SK-N-SH (cell line): ENCODE results near the gene FBLIM1. TPM values are rescaled to one million over a fixed set of nuclear protein-coding genes. Genes with fewer than 3 reads are reported as not detected.
A peak's percentile ranks its signal among the peaks of the same experiment; 100 is the strongest.

Source experiments
- CTCF ChIA-PET: fragments of 300-600, 350-600 bp; formaldehyde crosslinking; extraction: SDS; loops from one replicate; lab custom pipeline; 2021; lab: Yijun Ruan, JAX
- POLR2A ChIA-PET: fragments of 350-600 bp; sonication (Branson Sonifier 250); formaldehyde crosslinking; extraction: SDS; loops from one replicate; lab custom pipeline; 2020; ENCODE audit warnings: antibody characterized with exemption, inconsistent platforms; lab: Yijun Ruan, JAX
- DNase-seq: peaks from one replicate; pipeline ENCODE4 v3.0.0; 2012
- H2AFZ ChIP-seq: fragments of 200-600 bp; sonication (generic); 2 replicates; pipeline ENCODE4 v1.8.1; 2016; ENCODE audit warnings: antibody characterized with exemption, mild to moderate bottlenecking, low read depth
- H3F3A ChIP-seq: fragments of 200-600 bp; sonication (generic); replicated peaks from 2 replicates; pipeline ENCODE3; 2016; ENCODE audit warnings: antibody characterized with exemption, mild to moderate bottlenecking; ENCODE audit not compliant: insufficient read depth
- H3K27ac ChIP-seq, 2 experiments: fragments of 200-500 bp in 1 of 2; fragments of 200-600 bp in 1 of 2; sonication (Bioruptor generic) in 1 of 2; sonication (generic), shearing (Covaris generic) in 1 of 2; 2 replicates each; pipeline versions ENCODE4 v1.5.1 to v1.6.1; 2014 to 2016; ENCODE audit warnings: low read depth in 2 of 2, inconsistent platforms in 1 of 2, low read length in 1 of 2, mild to moderate bottlenecking in 1 of 2, mixed read lengths in 1 of 2
- H3K27me3 ChIP-seq: fragments of 200-600 bp; sonication (generic), shearing (Covaris generic); 2 replicates; pipeline ENCODE4 v1.6.1; 2016; ENCODE audit warnings: mixed run types; ENCODE audit not compliant: insufficient read depth
- H3K36me3 ChIP-seq, 2 experiments: fragments of 200-500 bp in 1 of 2; fragments of 200-600 bp in 1 of 2; sonication (Bioruptor generic) in 1 of 2; sonication (generic) in 1 of 2; replicated peaks in 1 of 2; 2 replicates each; pipeline versions ENCODE3 to v1.5.1; 2014 to 2016; ENCODE audit warnings: low read length in 1 of 2, mild to moderate bottlenecking in 1 of 2; ENCODE audit not compliant: insufficient read depth in 2 of 2, control insufficient read depth in 1 of 2
- H3K4me1 ChIP-seq, 2 experiments: fragments of 200-500 bp in 1 of 2; fragments of 200-600 bp in 1 of 2; sonication (Bioruptor generic) in 1 of 2; sonication (generic), shearing (Covaris generic) in 1 of 2; 2 replicates each; pipeline versions ENCODE4 v1.5.1 to v1.6.1; 2014 to 2016; ENCODE audit warnings: low read depth in 1 of 2, low read length in 1 of 2, mixed run types in 1 of 2; ENCODE audit not compliant: insufficient read depth in 2 of 2, control insufficient read depth in 1 of 2
- H3K4me2 ChIP-seq: fragments of 200-600 bp; sonication (generic), shearing (Covaris generic); 2 replicates; pipeline ENCODE4 v1.6.1; 2017; ENCODE audit warnings: mixed run types
- H3K4me3 ChIP-seq, 2 experiments: fragments of 200-500 bp in 1 of 2; fragments of 200-600 bp in 1 of 2; sonication (Bioruptor generic) in 1 of 2; sonication (generic), shearing (Covaris generic) in 1 of 2; 2 replicates each; pipeline versions ENCODE4 v1.5.1 to v1.8.1; 2014 to 2016; ENCODE audit warnings: low read depth in 2 of 2, inconsistent platforms in 1 of 2, low read length in 1 of 2, mild to moderate bottlenecking in 1 of 2, mixed read lengths in 1 of 2, moderate library complexity in 1 of 2
- H3K79me2 ChIP-seq: fragments of 200-600 bp; sonication (generic); 2 replicates; pipeline ENCODE4 v1.8.1; 2017; ENCODE audit warnings: mild to moderate bottlenecking; ENCODE audit not compliant: insufficient read depth
- H3K9ac ChIP-seq: fragments of 200-600 bp; sonication (generic); 2 replicates; pipeline ENCODE4 v1.6.1; 2017; ENCODE audit warnings: mixed run types
- H3K9me2 ChIP-seq: fragments of 200-600 bp; sonication (generic); 2 replicates; pipeline ENCODE4 v1.6.1; 2017; ENCODE audit warnings: mixed run types
- H3K9me3 ChIP-seq: fragments of 200-600 bp; sonication (generic); 2 replicates; pipeline ENCODE4 v1.6.1; 2017; ENCODE audit warnings: mixed run types, mild to moderate bottlenecking, moderate library complexity
- H4K20me1 ChIP-seq: fragments of 200-600 bp; sonication (generic); 2 replicates; pipeline ENCODE4 v1.6.1; 2017; ENCODE audit warnings: mild to moderate bottlenecking, mixed run types; ENCODE audit not compliant: insufficient read depth
- CHD2 ChIP-seq: fragments of 150-350 bp; IDR thresholded peaks from 2 replicates; pipeline ENCODE4 v1.6.1; 2018; ENCODE audit warnings: low read length; ENCODE audit not compliant: partially characterized antibody
- EP300 ChIP-seq, 2 experiments: IDR thresholded peaks; 2 replicates each; pipeline versions ENCODE4 v1.4.0 to v1.6.1; 2012; ENCODE audit warnings: borderline replicate concordance in 1 of 2, low read depth in 1 of 2, low read length in 1 of 2
- FOXM1 ChIP-seq: IDR thresholded peaks from 2 replicates; pipeline ENCODE4 v1.4.0; 2012; ENCODE audit warnings: low read depth, mild to moderate bottlenecking
- GATA2 ChIP-seq: sonication (generic); formaldehyde crosslinking; IDR thresholded peaks from 2 replicates; pipeline ENCODE4 v1.5.0; 2020; ENCODE audit warnings: mild to moderate bottlenecking, missing genetic modification reagents
- IRF3 ChIP-seq: fragments of 150-350 bp; IDR thresholded peaks from 2 replicates; pipeline ENCODE4 v1.6.1; 2016; ENCODE audit warnings: mild to moderate bottlenecking, low read depth, low read length
- MXI1 ChIP-seq: IDR thresholded peaks from 2 replicates; pipeline ENCODE4 v1.6.1; 2012; ENCODE audit warnings: mild to moderate bottlenecking, low read depth, low read length, improper control_type of control experiment
- RCOR1 ChIP-seq: fragments of 150-350 bp; IDR thresholded peaks from 2 replicates; pipeline ENCODE4 v1.6.1; 2017; ENCODE audit warnings: antibody characterized with exemption, low read length
- RXRA ChIP-seq: IDR thresholded peaks from 2 replicates; pipeline ENCODE4 v1.4.0; 2012; ENCODE audit warnings: low read depth, mild to moderate bottlenecking, borderline replicate concordance
- TAF1 ChIP-seq: IDR thresholded peaks from 2 replicates; pipeline ENCODE4 v1.6.1; 2012; ENCODE audit warnings: low read depth, mild to moderate bottlenecking, low read length, moderate library complexity, borderline replicate concordance
- TEAD4 ChIP-seq: IDR thresholded peaks from 2 replicates; pipeline ENCODE4 v1.4.0; 2012; ENCODE audit warnings: mild to moderate bottlenecking, borderline replicate concordance; ENCODE audit not compliant: insufficient read depth
- USF2 ChIP-seq: fragments of 150-350 bp; IDR thresholded peaks from 2 replicates; pipeline ENCODE4 v1.6.1; 2017; ENCODE audit warnings: antibody characterized with exemption, low read length, low read depth, borderline replicate concordance
- ZBTB33 ChIP-seq: IDR thresholded peaks from 2 replicates; pipeline ENCODE4 v1.4.0; 2012; ENCODE audit warnings: low read depth, borderline replicate concordance
- WGBS: methylation state at CpG from one replicate; pipeline ENCODE4 v1.1.6; 2017; ENCODE audit warnings: low lambda C conversion rate; 5-methylcytosine and 5-hydroxymethylcytosine counted together
- polyA plus RNA-seq, 3 experiments: library from polyadenylated mRNA; depleted of rRNA; stranded (reverse); fragments of >200 nt; gene quantifications; 2 replicates each; pipeline ENCODE4 v1.2.3, GENCODE V29; 2012

Gene FBLIM1
- polyA plus RNA-seq, 1 of the 3 experiments (the other 2 are of a cell fraction), result 89.8 TPM

GRCh38 chr1:15761366-15762128 lies 3.0 kb downstream of the FBLIM1 start:
- peak; percentile 80 for DNase-seq
- peaks cover 34% of the 10 kb centered on the region for H4K20me1 ChIP-seq
- H3K4me1 ChIP-seq, result peaks cover 28 to 39% of the 10 kb centered on the region in 2 experiments
- no peaks in the 10 kb centered on the region for H3K27me3 ChIP-seq
- H2AFZ ChIP-seq, result no peak overlapping the region
- peaks cover 7 to 10% of the 10 kb centered on the region in 2 experiments for H3K36me3 ChIP-seq
- ChIA-PET POLR2A (no interaction called here), CTCF (interaction anchor here (1.0 to 4.9 kb wide), 4 partner anchors 24 to 257 kb away, joined by 3 to 18 read pairs (median 3); no protein-coding TSS in a partner anchor)
- H3K27ac ChIP-seq, result peak overlapping the region; percentile 70 to 84; a peak in 3 of 4 replicates
- peak overlapping the region; percentile 97; the same call in 1 of the 2 replicates for H3K9ac ChIP-seq
- WGBS, result 75% methylated on average over 8 of the region's 8 CpGs
- H3K9me3 ChIP-seq, result no peaks in the 10 kb centered on the region
- no peaks in the 10 kb centered on the region for H3K9me2 ChIP-seq
- TF ChIP-seq RXRA, result no peak
- peak; percentile 79 for TF ChIP-seq RCOR1
- peak; percentile 83 for TF ChIP-seq MXI1
- no peak for TF ChIP-seq ZBTB33
- no peak for TF ChIP-seq USF2
- TF ChIP-seq CHD2, result peak; percentile 52
- no peak for TF ChIP-seq TEAD4
- no peak for TF ChIP-seq TAF1
- peak; percentile 88 for TF ChIP-seq GATA2 (CRISPR knock-in tag)
- TF ChIP-seq EP300 (IDR thresholded peaks at IDR 0.05; ENCODE audit: borderline replicate concordance in 1 of 2, low read depth in 1 of 2, low read length in 1 of 2), result peak in 1 of 2 experiments; percentile 55; a peak in 1 of 4 replicates
- H3K4me3 ChIP-seq, result peak overlapping the region in 1 of 2 experiments; percentile 82; a peak in 2 of 4 replicates
- H3F3A ChIP-seq, result peaks cover 37% of the 10 kb centered on the region
- peak overlapping the region; percentile 88 for H3K4me2 ChIP-seq
- H3K79me2 ChIP-seq, result peaks cover 75% of the 10 kb centered on the region

- Histone ChIP-seq H3K9me3 (no peaks in the 10 kb centered on the region), H3K4me2 (no peak overlapping the region), H3K4me1 (peaks cover 24 to 29% of the 10 kb centered on the region in 2 experiments; a peak in 3 of 4 replicates), H3K36me3 (peaks cover 8 to 10% of the 10 kb centered on the region in 2 experiments), H3K9me2 (no peaks in the 10 kb centered on the region), H3K9ac (no peak overlapping the region), H3K27ac (0 out of 4 replicates have a peak overlapping the region, but pooled peaks of 1 of the 2 experiments have one; percentile 84), H3K79me2 (peaks cover 75% of the 10 kb centered on the region), H2AFZ (no peak overlapping the region), H3K27me3 (no peaks in the 10 kb centered on the region)
- CTCF ChIA-PET, result interaction anchor here (1.3 to 4.9 kb wide), 3 partner anchors 21 to 53 kb away, joined by 3 to 18 read pairs (median 4); no protein-coding TSS in a partner anchor
- WGBS, result 84% methylated on average over 10 of the region's 10 CpGs
- no peak for TF ChIP-seq IRF3
- TF ChIP-seq GATA2 (CRISPR knock-in tag), result peak; percentile 37; the same call in 1 of the 2 replicates
- no peak for TF ChIP-seq FOXM1
- TF ChIP-seq, all 33 proteins: peak for 1
- H4K20me1 ChIP-seq, result peaks cover 34% of the 10 kb centered on the region
- DNase-seq, result peak; percentile 71
- POLR2A ChIA-PET, result interaction anchor here (1.1 kb wide), 1 partner anchor 9 kb away, joined by 3 read pairs; no protein-coding TSS in a partner anchor
- H3K4me3 ChIP-seq, result no peak overlapping the region
- peaks cover 30% of the 10 kb centered on the region for H3F3A ChIP-seq
These were observed 4.0 kb downstream of the FBLIM1 start for GRCh38 chr1:15762546-15762945.
